Neuron (in vitro differentiated cells): Measurements from ENCODE around the gene BTBD2.

ENCODE experiments used
- H2AFZ ChIP-seq: one replicate; pipeline ENCODE4 v1.6.1; 2013; ENCODE audit warnings: low read depth, mild to moderate bottlenecking, inconsistent platforms, low read length, moderate library complexity
- H3K27me3 ChIP-seq: one replicate; pipeline ENCODE4 v1.6.1; 2013; ENCODE audit warnings: low read length; ENCODE audit not compliant: insufficient read depth
- H3K36me3 ChIP-seq: one replicate; pipeline ENCODE4 v1.6.1; 2013; ENCODE audit warnings: low read length; ENCODE audit not compliant: insufficient read depth
- H3K4me1 ChIP-seq: one replicate; pipeline ENCODE4 v1.6.1; 2013; ENCODE audit warnings: low read length; ENCODE audit not compliant: insufficient read depth
- H3K4me3 ChIP-seq: 2 replicates; pipeline ENCODE4 v1.5.1; 2013; ENCODE audit warnings: mild to moderate bottlenecking, low read length, moderate library complexity
- H3K9me3 ChIP-seq: one replicate; pipeline ENCODE4 v1.6.1; 2013; ENCODE audit warnings: low read length

The BTBD2 gene

DNA sequence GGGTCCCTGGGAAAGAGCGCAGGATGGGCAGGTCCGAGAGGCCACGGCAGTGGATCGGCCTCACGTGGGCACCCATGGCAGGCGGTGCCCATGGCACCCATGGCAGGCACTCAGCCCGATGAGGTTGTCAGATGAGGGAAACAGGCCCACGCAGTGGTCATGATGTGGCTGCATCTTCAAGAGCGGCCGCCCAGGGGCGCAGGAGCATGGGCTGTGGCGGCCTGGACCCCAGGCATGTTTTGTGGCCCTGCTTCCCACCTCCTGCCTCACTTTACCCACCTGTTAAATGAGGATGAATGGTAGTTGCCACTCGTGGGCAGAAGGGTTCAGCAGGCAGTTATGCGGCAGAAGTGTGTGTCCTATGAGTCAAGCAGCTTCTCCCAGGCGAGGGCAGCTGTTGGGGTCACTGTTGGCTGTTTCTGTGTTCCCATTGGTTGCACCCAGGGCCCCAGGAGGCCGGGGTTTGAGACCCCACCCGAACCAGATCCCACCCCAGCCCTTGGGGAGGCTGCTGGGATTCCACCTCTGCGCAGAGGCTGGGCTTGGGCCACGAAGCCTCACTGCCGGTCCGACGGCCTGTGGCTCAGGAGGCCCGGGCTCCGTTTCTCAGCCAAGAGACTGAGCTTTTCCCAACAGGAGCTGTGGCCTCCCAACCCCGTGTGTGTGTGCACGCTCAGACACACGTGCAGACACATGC is 44.6 kb downstream of the BTBD2 start:
- H3K36me3 ChIP-seq: peaks cover 41% of the 10 kb centered on the region

DNA sequence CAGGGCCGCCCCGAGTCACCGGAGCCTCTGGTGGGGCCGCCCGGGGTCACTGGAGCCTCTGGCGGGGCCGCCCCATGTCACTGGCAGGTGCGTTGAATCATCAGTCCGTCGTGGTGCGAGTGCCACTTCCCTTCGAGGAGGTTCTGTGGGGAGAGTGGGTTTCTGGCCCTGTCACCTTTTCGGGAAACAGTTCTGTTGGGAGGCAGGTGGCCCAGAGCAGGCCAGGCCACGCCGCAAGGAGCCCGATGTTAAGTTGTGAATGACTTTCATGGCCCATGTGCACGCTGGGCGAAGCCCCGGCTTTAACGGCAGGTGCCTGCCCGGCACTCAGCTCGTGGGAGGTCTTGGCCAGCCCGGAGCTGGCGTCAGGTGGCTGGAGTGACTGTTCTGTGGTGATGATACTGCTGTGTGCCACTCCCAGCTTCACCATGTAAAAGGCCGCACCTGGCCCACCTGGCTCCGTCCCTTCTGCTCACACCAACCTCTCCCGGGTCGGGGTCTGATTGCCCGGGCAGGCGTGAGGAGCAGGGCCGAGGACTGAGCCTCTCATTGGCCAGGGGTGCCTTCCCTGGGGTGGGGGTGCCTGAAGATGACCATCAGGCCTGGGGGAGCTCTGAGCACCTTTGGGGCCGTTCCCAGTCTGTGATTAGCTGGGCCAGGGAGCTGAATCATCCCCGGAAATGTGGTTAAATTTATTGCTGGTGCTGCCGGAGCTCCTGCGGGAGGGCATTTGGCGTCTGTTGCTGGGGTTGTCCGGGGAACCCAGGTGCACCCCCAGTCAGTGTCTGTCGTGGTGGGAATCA is 45.3 kb downstream of the BTBD2 start:
- H3K9me3 ChIP-seq: peaks cover 2% of the 10 kb centered on the region
- no peaks in the 10 kb centered on the region for H3K27me3 ChIP-seq
- H3K4me1 ChIP-seq: no peaks in the 10 kb centered on the region
- no peak overlapping the region for H3K4me3 ChIP-seq
- no peak overlapping the region for H2AFZ ChIP-seq
- peaks cover 38% of the 10 kb centered on the region for H3K36me3 ChIP-seq

More for the DNA sequence above, 44.6 kb downstream of the BTBD2 start:
- H3K4me3 ChIP-seq: no peak overlapping the region
- no peaks in the 10 kb centered on the region for H3K27me3 ChIP-seq
- no peak overlapping the region for H2AFZ ChIP-seq
- H3K4me1 ChIP-seq: no peaks in the 10 kb centered on the region
- peaks cover 2% of the 10 kb centered on the region for H3K9me3 ChIP-seq

DNA sequence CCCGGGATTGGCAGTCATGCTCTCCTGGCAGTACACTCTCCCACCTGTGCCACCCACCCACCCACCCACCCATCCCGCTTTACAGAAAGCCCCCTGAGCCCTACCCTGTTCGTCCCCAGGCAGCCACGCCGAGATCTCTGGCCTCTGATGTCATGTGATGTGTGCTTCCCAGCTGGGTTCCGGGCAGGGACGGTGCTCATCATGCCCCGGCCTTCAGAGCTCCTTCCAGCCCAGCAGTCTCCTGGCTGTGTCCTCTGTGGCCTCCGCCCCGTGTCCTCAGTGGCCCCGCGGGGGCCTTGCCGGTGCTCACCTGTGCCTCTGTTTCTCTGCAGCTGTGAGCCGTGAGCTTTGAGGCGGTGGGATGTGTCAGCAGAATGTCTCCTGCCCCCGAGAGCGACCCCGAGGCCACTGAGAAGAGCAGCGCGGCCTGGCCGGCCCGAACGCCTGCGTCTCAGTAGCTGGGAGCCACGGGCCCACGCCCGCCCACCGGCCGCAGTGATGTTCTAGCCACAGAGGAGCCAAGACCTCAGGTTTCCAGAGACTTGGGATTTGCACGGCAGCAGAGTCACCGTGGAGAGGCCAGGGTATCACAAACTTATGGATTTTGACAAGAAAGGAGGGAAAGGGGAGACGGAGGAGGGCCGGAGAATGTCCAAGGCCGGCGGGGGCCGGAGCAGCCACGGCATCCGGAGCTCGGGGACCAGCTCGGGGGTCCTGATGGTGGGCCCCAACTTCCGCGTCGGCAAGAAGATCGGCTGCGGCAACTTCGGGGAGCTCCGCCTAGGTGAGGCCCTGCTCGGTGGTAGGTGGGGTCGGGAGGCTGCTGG is 46.1 kb downstream of the BTBD2 start:
- Histone ChIP-seq H3K9me3 (peaks cover 2% of the 10 kb centered on the region), H3K36me3 (peaks cover 31% of the 10 kb centered on the region), H3K4me3 (no peak overlapping the region), H2AFZ (no peak overlapping the region), H3K4me1 (no peaks in the 10 kb centered on the region), H3K27me3 (no peaks in the 10 kb centered on the region)

DNA sequence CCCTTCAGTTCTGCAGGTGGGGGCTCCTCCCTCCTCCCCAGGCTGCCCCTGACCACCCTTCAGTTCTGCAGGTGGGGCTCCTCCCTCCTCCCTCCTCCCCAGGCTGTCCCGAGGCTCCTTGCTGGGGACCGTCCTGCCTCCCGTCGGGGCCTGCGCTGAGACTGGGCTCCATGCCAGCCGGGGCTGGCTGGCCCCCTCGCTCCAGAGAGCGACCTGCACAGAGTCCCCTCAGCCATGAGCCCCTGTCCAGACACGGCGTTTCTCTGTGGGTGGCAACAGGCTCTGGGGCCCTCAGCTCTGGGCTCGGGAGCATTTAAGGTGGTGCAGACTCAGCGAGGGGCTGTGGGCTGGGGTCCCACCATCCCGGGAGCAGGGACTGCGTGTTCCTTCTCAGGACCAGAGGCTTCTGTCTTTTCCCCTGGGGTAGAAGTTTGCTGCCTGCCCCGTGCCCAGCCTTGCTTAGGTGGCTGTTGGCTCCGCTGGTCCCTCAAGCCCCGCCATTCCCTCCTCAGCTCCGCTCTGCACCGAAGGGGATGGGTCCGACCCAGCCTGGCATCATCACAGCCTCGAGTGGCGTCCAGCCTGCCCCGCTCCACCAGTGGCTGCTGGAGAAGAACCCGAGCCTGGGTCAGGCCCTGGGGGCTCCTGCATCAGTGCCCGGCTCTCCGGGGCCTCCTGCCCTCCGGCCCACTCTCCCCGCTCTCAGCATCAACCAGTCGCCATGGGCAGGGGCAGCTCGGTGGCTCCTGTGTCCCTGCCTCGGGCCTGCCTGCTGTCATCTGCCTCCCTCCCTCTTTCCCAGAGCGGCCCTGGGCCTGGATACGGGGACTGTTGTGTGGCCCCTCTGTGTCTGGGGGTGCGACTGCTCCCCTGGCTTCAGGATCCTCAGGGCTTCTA is 47.0 kb downstream of the BTBD2 start:
- H3K4me3 ChIP-seq: no peak overlapping the region
- peaks cover 32% of the 10 kb centered on the region for H3K36me3 ChIP-seq
- no peaks in the 10 kb centered on the region for H3K4me1 ChIP-seq
- no peak overlapping the region for H2AFZ ChIP-seq
- H3K9me3 ChIP-seq: peaks cover 2% of the 10 kb centered on the region
- no peaks in the 10 kb centered on the region for H3K27me3 ChIP-seq

DNA sequence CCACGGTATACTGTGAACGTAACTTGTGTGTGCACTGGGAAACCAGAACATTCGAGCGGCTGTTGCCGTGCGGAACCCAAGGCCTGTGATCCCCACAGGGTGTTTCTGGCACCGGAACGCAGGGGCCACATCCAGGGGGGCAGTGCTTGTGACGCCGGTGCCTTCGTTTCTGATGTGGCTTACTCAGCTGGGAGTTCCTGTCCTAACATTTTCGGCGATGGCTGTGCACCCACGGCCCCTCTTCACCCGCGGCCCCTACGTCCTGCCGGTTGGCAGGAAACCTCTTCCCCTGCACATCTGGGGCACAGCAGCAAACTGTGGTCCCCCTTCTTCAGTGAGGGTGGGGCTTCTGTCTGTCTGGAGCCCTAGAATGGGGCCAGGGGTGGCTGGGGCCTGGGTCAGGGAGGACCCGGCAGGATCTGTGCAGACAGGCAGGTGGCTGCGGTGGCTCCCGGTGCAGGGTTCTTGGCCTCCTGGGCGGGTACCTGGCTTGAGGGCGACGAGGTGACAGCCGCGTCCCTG is 48.4 kb downstream of the BTBD2 start:
- no peak overlapping the region for H2AFZ ChIP-seq
- peaks cover 3% of the 10 kb centered on the region for H3K9me3 ChIP-seq
- H3K27me3 ChIP-seq: no peaks in the 10 kb centered on the region
- no peak overlapping the region for H3K4me3 ChIP-seq
- H3K36me3 ChIP-seq: peaks cover 38% of the 10 kb centered on the region
- H3K4me1 ChIP-seq: no peaks in the 10 kb centered on the region

DNA sequence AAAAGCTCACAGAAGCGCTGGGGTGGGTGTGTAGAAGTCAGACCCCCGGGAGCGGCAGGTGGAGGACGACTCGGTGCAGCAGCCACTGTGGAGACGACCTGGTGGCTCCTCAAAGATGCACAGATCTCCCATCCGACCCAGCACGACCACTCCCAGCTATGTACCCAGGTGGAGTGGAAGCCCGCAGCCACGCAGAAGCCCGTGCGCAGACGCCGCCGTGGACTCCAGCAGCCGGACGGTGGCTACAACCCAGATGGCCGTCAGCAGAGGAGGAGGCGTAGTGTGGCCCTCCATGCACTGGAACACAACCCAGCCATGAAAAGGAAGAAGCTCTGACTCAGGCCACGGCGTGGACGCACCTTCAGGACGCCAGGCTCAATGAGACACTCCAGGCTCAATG is 52.8 kb downstream of the BTBD2 start:
- Histone ChIP-seq H3K36me3 (peaks cover 16% of the 10 kb centered on the region), H3K27me3 (no peaks in the 10 kb centered on the region), H3K4me1 (no peaks in the 10 kb centered on the region), H2AFZ (no peak overlapping the region), H3K9me3 (peaks cover 2% of the 10 kb centered on the region), H3K4me3 (no peak overlapping the region)

DNA sequence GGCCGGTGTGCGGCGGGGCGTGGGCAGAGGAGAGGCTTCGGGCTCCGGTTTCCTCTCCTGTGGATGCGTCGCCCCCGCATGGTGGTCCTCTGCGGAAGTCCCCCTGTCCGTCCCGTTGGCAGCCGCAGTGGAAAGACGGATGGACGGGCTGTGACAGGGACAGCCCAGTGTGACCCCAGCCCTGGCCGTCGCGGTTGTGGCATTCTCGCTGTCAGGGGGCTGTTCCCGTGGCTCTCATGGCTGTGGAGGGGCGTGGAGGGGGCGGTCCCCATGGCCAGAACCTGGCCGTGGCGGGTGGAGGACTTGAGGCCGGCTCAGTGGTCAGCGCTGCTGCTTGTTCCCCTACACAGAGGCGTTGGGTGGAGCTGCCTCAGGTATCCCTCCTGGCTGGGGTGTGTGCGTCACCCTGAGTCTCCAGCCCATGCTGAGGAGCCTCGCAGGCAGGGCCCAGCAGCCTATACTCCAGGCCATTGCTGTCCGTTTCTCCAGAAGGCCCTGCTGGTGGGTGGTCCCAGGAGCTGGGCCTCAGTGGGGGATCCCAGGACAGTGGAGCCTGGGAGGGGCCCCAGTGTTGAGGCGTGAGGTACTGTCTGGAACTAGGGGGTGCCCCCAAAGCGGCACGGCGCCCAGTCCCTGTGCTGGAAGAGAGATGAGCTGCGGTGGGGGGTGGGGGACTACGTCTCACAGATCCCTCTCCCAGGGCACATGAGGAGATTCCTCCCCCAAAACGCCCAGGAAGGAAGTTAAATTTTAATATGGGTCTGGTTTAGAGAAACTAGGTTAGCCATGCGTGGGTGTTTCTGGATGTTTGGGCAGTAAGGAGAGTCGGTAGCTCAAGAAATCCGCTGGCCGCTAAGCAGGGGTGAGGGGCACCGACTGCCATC is 54.3 kb downstream of the BTBD2 start:
- no peak overlapping the region for H2AFZ ChIP-seq
- H3K36me3 ChIP-seq: peaks cover 15% of the 10 kb centered on the region

DNA sequence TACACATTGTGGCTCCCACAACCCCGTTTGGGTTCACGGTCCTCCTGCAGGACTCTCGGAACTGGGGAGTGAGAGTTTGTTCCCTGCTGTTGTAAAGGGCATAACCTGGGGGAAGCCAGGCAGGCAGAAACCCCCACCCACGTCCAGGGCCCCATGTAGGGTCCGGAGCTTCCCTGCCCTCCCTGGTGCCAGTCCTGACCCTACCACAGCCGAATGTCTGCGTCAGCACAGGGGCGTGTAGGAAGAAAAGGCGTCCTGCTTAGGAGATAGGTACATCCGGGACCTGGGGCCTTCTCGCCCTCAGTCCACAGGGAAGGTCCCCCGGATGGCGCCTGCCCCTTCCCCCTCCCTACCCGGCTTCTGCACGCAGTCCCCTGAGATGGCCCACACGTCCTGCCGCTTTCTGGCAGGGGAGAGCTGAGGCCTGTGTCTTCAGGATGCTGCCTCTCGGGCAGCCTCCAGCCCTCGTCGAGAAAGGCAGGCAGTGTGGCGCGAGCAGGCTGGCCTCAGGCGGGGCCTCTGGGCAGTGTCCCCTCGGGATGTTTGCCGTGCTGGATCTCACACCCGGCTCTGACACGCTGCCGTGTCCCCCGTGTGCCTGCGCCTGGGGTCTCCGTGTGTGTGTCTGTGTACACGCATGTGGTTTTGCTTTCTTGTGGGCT is 55.5 kb downstream of the BTBD2 start:
- Histone ChIP-seq H3K36me3 (peaks cover 16% of the 10 kb centered on the region), H3K4me3 (no peak overlapping the region), H3K4me1 (no peaks in the 10 kb centered on the region), H3K9me3 (peaks cover 2% of the 10 kb centered on the region), H3K27me3 (no peaks in the 10 kb centered on the region), H2AFZ (no peak overlapping the region)

More for the DNA sequence above, 54.3 kb downstream of the BTBD2 start:
- Histone ChIP-seq H3K4me3 (no peak overlapping the region), H3K27me3 (no peaks in the 10 kb centered on the region), H3K4me1 (no peaks in the 10 kb centered on the region), H3K9me3 (peaks cover 2% of the 10 kb centered on the region)

DNA sequence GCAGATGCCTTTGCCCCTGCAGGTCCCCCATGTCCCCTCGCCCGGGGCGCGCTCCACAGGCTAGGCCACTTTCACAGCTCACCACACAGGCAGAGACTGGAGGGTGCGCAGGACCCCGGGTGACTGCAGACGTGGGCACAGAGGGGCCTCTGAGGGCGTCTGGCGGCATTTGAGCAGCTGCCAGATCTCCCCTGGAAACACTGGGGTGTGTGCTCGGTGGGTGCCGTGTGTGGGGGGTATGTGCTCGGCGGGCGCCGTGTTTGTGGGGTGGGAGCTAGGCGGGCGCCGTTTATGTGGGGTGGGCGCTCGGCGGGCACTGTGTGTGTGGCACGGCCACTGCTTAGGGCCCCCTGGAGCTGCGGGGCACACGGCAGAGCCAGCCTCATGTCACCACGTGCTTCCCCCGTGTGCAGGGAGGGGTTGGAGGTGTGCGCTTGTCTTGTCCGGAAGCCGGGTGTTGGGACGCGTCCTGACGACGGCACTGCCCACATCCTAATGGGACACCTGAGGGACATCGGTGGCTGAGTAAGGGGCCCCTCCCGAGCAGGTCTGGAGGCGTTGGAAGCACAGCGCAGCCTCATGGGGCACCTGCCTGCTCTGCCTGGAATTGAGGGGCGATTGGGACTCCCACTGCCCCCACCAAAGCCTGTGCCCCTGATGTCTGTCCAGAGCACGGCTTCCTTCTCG is 57.8 kb downstream of the BTBD2 start:
- H3K27me3 ChIP-seq: no peaks in the 10 kb centered on the region
- H3K36me3 ChIP-seq: peaks cover 9% of the 10 kb centered on the region
- no peak overlapping the region for H2AFZ ChIP-seq
- no peaks in the 10 kb centered on the region for H3K4me1 ChIP-seq
- peaks cover 2% of the 10 kb centered on the region for H3K9me3 ChIP-seq
- H3K4me3 ChIP-seq: no peak overlapping the region

DNA sequence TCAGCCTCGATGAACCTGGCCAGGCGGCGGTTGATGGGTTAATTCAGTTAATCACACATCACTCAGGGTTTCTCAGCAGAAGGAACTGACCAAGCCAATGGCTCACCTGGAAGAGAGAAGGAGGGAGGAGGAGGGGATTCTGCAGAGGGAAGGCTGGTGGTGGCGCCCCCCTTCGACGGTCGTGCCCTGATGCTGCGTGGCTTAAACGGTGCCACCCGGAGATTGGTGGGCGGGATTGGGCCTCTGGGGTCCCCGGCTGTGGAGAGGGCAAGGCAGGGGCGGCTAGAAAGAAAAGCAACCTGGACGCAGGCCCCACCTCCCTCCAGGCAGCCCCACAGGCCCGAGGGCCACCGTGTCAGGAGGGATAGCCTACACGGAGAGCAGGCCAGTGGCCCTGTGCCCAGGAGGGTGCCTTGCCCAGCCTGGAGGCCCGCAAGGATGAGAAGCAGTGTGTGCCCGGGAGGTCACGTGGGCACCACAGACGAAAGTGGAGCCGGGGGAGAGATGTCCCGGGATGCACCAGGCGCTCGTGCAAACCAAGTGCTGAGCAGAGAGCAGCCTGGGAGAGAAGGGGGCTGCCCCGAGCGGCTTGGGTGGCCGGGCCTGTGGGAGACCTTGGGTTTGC is 58.5 kb downstream of the BTBD2 start:
- no peaks in the 10 kb centered on the region for H3K9me3 ChIP-seq
- H3K4me3 ChIP-seq: no peak overlapping the region
- no peaks in the 10 kb centered on the region for H3K27me3 ChIP-seq
- H3K4me1 ChIP-seq: no peaks in the 10 kb centered on the region
- peaks cover 7% of the 10 kb centered on the region for H3K36me3 ChIP-seq
- H2AFZ ChIP-seq: no peak overlapping the region
